ENCODE data around the gene ROBO1. TPM values are rescaled to one million over a fixed set of nuclear protein-coding genes. Genes with fewer than 3 reads are reported as not detected.
"Not testable (repeated sequence)": the region's sequence is repeated elsewhere in the genome, so short reads cannot be mapped to it uniquely, and the experiment has no call there.

Gene ROBO1
- polyA plus RNA-seq, 1 donor (not counting 4 experiments of a cell fraction or from before 2014, with no cell fraction given): 27.1 TPM

DNA sequence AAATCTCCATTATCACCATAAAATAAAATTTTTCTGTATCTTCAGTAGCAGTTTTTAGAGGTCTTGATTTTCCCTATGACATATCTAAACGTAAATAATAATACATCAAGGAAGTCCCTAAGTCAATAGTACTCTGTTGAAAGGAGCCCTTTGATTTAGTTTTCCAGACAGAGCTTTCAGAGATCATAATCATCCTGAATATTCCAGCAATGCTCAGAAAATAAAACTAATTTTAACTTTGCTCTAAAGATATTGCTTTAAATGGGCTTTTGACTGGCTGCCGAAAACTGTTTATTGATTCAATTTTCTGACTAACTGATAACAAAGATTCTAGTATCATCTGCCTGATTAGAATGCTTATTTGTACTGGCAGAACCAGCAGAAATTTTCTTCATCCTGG lies 40.7 kb upstream of the ROBO1 start:
- Histone ChIP-seq H3K27ac (ENCODE audit: control insufficient read depth, insufficient read depth, low read length) (no peak overlapping the region), H2AFZ (ENCODE audit: control insufficient read depth, low read length) (no peak overlapping the region), H3K9ac (ENCODE audit: control insufficient read depth, extremely low read depth, insufficient read depth, low read length) (no peak overlapping the region), H3K9me1 (ENCODE audit: control insufficient read depth, extremely low read depth, insufficient read depth, low read length) (no peaks in the 10 kb centered on the region), H3K4me1 (ENCODE audit: control insufficient read depth, extremely low read depth, insufficient read depth, low read length) (no peaks in the 10 kb centered on the region), H3K4me2 (ENCODE audit: control insufficient read depth, extremely low read depth, insufficient read depth, low read depth, low read length) (no peak overlapping the region), H3K9me3 (ENCODE audit: control insufficient read depth, low read depth, low read length) (no peaks in the 10 kb centered on the region), H3K79me2 (ENCODE audit: control insufficient read depth, insufficient read depth, low read length) (no peaks in the 10 kb centered on the region), H3K4me3 (ENCODE audit: control insufficient read depth in 2 of 3, extremely low read depth in 1 of 3, insufficient read depth in 2 of 3, low read depth in 1 of 3, low read length in 3 of 3) (no peak overlapping the region), H3K27me3 (ENCODE audit: control insufficient read depth, extremely low read depth, insufficient read depth, low read length) (no peaks in the 10 kb centered on the region), H4K20me1 (ENCODE audit: control insufficient read depth, extremely low read depth, insufficient read depth, low read length) (no peaks in the 10 kb centered on the region), H3K36me3 (ENCODE audit: control insufficient read depth in 2 of 2, extremely low read depth in 1 of 2, insufficient read depth in 2 of 2, low read length in 2 of 2) (no peaks in the 10 kb centered on the region)
- DNase-seq (ENCODE audit: low read depth, low spot score) (no peak), FAIRE-seq (no peak)
- TF ChIP-seq EZH2 (IDR thresholded peaks at IDR 0.05; ENCODE audit: low read length): no peak
- TF ChIP-seq, protein P1, sequence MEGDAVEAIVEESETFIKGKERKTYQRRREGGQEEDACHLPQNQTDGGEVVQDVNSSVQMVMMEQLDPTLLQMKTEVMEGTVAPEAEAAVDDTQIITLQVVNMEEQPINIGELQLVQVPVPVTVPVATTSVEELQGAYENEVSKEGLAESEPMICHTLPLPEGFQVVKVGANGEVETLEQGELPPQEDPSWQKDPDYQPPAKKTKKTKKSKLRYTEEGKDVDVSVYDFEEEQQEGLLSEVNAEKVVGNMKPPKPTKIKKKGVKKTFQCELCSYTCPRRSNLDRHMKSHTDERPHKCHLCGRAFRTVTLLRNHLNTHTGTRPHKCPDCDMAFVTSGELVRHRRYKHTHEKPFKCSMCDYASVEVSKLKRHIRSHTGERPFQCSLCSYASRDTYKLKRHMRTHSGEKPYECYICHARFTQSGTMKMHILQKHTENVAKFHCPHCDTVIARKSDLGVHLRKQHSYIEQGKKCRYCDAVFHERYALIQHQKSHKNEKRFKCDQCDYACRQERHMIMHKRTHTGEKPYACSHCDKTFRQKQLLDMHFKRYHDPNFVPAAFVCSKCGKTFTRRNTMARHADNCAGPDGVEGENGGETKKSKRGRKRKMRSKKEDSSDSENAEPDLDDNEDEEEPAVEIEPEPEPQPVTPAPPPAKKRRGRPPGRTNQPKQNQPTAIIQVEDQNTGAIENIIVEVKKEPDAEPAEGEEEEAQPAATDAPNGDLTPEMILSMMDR (optimal IDR thresholded peaks at IDR 0.05 in 1 of 3, IDR thresholded peaks at IDR 0.05 in 1 of 3, conservative IDR thresholded peaks at IDR 0.05 in 1 of 3; ENCODE audit: extremely low read depth in 1 of 3, insufficient read depth in 2 of 3, low read length in 3 of 3): no peak
- dilution Hi-C loops (cut with MboI; ENCODE audit: extremely low pct_ligation_motif_present, low sequenced_read_pairs): no loop called here

DNA sequence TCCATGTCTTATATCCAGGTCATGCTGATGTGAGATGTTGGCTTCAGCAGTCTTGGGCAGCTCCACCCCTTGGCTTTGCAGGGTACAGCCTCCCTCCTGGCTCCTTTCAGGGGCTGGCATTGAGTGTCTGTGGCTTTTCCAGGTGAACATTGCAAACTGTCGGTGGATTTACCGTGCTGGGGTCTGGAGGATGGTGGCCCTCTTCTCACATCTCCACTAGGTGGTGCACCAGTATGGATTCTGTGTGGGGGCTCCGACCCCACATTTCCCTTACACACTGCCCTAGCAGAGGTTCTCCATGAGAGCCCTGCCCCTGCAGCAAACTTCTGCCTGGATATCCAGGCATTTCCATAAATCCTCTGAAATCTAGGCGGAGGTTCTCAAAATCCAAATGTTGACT lies 22.4 kb upstream of the ROBO1 start:
- H3K4me2 ChIP-seq (ENCODE audit: control insufficient read depth, extremely low read depth, insufficient read depth, low read depth, low read length); H3K9me3 ChIP-seq (ENCODE audit: control insufficient read depth, low read depth, low read length); H3K79me2 ChIP-seq (ENCODE audit: control insufficient read depth, insufficient read depth, low read length); H3K9me1 ChIP-seq (ENCODE audit: control insufficient read depth, extremely low read depth, insufficient read depth, low read length); H3K36me3 ChIP-seq (ENCODE audit: control insufficient read depth in 2 of 2, extremely low read depth in 1 of 2, insufficient read depth in 2 of 2, low read length in 2 of 2); H3K4me1 ChIP-seq (ENCODE audit: control insufficient read depth, extremely low read depth, insufficient read depth, low read length); H2AFZ ChIP-seq (ENCODE audit: control insufficient read depth, low read length); H3K27me3 ChIP-seq (ENCODE audit: control insufficient read depth, extremely low read depth, insufficient read depth, low read length); H4K20me1 ChIP-seq (ENCODE audit: control insufficient read depth, extremely low read depth, insufficient read depth, low read length); H3K4me3 ChIP-seq (ENCODE audit: control insufficient read depth in 2 of 3, extremely low read depth in 1 of 3, insufficient read depth in 2 of 3, low read depth in 1 of 3, low read length in 3 of 3); H3K27ac ChIP-seq (ENCODE audit: control insufficient read depth, insufficient read depth, low read length); dilution Hi-C loops (cut with MboI; ENCODE audit: extremely low pct_ligation_motif_present, low sequenced_read_pairs); FAIRE-seq; DNase-seq (ENCODE audit: low read depth, low spot score); H3K9ac ChIP-seq (ENCODE audit: control insufficient read depth, extremely low read depth, insufficient read depth, low read length): not testable (repeated sequence)

DNA sequence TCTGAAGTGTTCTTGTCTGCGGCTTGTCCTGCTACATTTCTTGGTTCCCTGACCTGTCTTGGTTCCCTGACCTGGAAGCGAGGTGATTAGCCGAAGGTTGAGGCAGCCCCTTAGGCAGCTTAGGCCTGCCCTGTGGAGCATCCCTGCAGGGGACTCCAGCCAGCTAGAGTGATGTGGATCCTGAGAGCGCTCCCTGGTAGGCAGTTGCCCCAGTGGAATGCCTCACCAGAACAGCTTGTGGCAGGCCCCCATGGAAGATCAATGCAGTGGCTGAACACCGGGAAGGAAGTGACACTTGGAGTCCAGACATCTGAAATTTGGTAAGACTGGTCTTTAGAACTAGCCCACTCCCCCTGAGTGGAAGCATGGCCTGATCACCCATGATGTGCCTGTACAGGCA lies 5.5 kb upstream of the ROBO1 start:
- Histone ChIP-seq H4K20me1 (ENCODE audit: control insufficient read depth, extremely low read depth, insufficient read depth, low read length) (no peaks in the 10 kb centered on the region), H3K36me3 (ENCODE audit: control insufficient read depth in 2 of 2, extremely low read depth in 1 of 2, insufficient read depth in 2 of 2, low read length in 2 of 2) (no peaks in the 10 kb centered on the region), H3K9me1 (ENCODE audit: control insufficient read depth, extremely low read depth, insufficient read depth, low read length) (no peaks in the 10 kb centered on the region), H3K4me1 (ENCODE audit: control insufficient read depth, extremely low read depth, insufficient read depth, low read length) (no peaks in the 10 kb centered on the region), H3K4me2 (ENCODE audit: control insufficient read depth, extremely low read depth, insufficient read depth, low read depth, low read length) (no peak overlapping the region), H3K9ac (ENCODE audit: control insufficient read depth, extremely low read depth, insufficient read depth, low read length) (no peak overlapping the region), H3K27ac (ENCODE audit: control insufficient read depth, insufficient read depth, low read length) (no peak overlapping the region), H3K4me3 (ENCODE audit: control insufficient read depth in 2 of 3, extremely low read depth in 1 of 3, insufficient read depth in 2 of 3, low read depth in 1 of 3, low read length in 3 of 3) (no peak overlapping the region), H2AFZ (ENCODE audit: control insufficient read depth, low read length) (no peak overlapping the region), H3K27me3 (ENCODE audit: control insufficient read depth, extremely low read depth, insufficient read depth, low read length) (no peaks in the 10 kb centered on the region), H3K9me3 (ENCODE audit: control insufficient read depth, low read depth, low read length) (no peaks in the 10 kb centered on the region), H3K79me2 (ENCODE audit: control insufficient read depth, insufficient read depth, low read length) (no peaks in the 10 kb centered on the region)
- dilution Hi-C loops (cut with MboI; ENCODE audit: extremely low pct_ligation_motif_present, low sequenced_read_pairs): no loop called here
- DNase-seq (ENCODE audit: low read depth, low spot score) (no peak), FAIRE-seq (no peak)
- no peak for TF ChIP-seq EZH2 (IDR thresholded peaks at IDR 0.05; ENCODE audit: low read length)
- TF ChIP-seq, protein P1 (optimal IDR thresholded peaks at IDR 0.05 in 1 of 3, IDR thresholded peaks at IDR 0.05 in 1 of 3, conservative IDR thresholded peaks at IDR 0.05 in 1 of 3; ENCODE audit: extremely low read depth in 1 of 3, insufficient read depth in 2 of 3, low read length in 3 of 3): no peak
